Hematopoietic multipotent progenitor cell treated with erythropoietin and hydrocortisone succinate and interleukin-3 and kit ligand, for 4 days (in vitro differentiated cells): ENCODE data around the gene FAM131C.
"Not testable (repeated sequence)": the region's sequence is repeated elsewhere in the genome, so short reads cannot be mapped to it uniquely, and the experiment has no call there.

Experiments
- DNase-seq: peaks from one replicate; pipeline ENCODE4 v3.0.0-alpha.2; 2015

The FAM131C gene

GRCh38 chr1:16057314-16057915 lies 16.0 kb downstream of the FAM131C start:
- DNase-seq, result not testable (repeated sequence)

- not testable (repeated sequence) for DNase-seq
These were observed 16.9 kb downstream of the FAM131C start for GRCh38 chr1:16056521-16056912.

- peak; percentile 94 for DNase-seq
These were observed 17.6 kb downstream of the FAM131C start for GRCh38 chr1:16055613-16056520.

GRCh38 chr1:16054598-16055540 lies 18.6 kb downstream of the FAM131C start:
- no peak for DNase-seq

GRCh38 chr1:16053781-16054502 lies 19.5 kb downstream of the FAM131C start:
- DNase-seq, result peak; percentile 97

- DNase-seq, result not testable (repeated sequence)
These were observed 21.5 kb downstream of the FAM131C start for GRCh38 chr1:16051949-16052348.

- no peak for DNase-seq
These were observed 22.4 kb downstream of the FAM131C start for GRCh38 chr1:16051039-16051438.

- no peak for DNase-seq
These were observed 23.1 kb downstream of the FAM131C start for GRCh38 chr1:16050328-16050727.

GRCh38 chr1:16048573-16049189 lies 24.8 kb downstream of the FAM131C start:
- DNase-seq, result peak; percentile 93

GRCh38 chr1:16047791-16048475 lies 25.5 kb downstream of the FAM131C start:
- DNase-seq, result no peak

GRCh38 chr1:16046842-16047241 lies 26.6 kb downstream of the FAM131C start:
- no peak for DNase-seq

GRCh38 chr1:16043950-16044349 lies 29.5 kb downstream of the FAM131C start:
- no peak for DNase-seq

GRCh38 chr1:16043521-16043920 lies 29.9 kb downstream of the FAM131C start, which contains the start of gene CLCNKB:
TSS of gene CLCNKB (plus strand) at chr1:16043782. CDS start at chr1:16044493, 711 bp downstream.
- DNase-seq, result no peak

- DNase-seq, result not testable (repeated sequence)
These were observed 30.8 kb downstream of the FAM131C start for GRCh38 chr1:16042654-16043053.

- no peak for DNase-seq
These were observed 31.4 kb downstream of the FAM131C start for GRCh38 chr1:16042096-16042495.

- no peak for DNase-seq
These were observed 32.3 kb downstream of the FAM131C start for GRCh38 chr1:16041200-16041599.

- DNase-seq, result not testable (repeated sequence)
These were observed 33.6 kb downstream of the FAM131C start for GRCh38 chr1:16039871-16040270.

GRCh38 chr1:16038620-16038912 lies 34.9 kb downstream of the FAM131C start:
- no peak for DNase-seq

GRCh38 chr1:16036461-16036860 lies 37.0 kb downstream of the FAM131C start:
- DNase-seq, result not testable (repeated sequence)

GRCh38 chr1:16033103-16033632 lies 40.3 kb downstream of the FAM131C start:
- DNase-seq, result not testable (repeated sequence)
